Neural cell (in vitro differentiated cells): ENCODE measurements around the gene ACTR1B. TPM values are rescaled to one million over a fixed set of nuclear protein-coding genes. Genes with fewer than 3 reads are reported as not detected.

Experiments used
- H2AFZ ChIP-seq: fragments of 200-600, 300-800 bp; sonication (generic), shearing (Covaris generic); 2 replicates; pipeline ENCODE4 v1.6.0; 2014; ENCODE audit warnings: low read depth, mild to moderate bottlenecking, antibody characterized with exemption, low read length, moderate library complexity
- H3F3A ChIP-seq: fragments of 200-600 bp; shearing (Covaris generic); 2 replicates; pipeline ENCODE4 v1.6.1; 2016; ENCODE audit warnings: mild to moderate bottlenecking, moderate library complexity, mixed read lengths, antibody characterized with exemption, low read length; ENCODE audit not compliant: insufficient read depth, poor library complexity, severe bottlenecking
- H3K27ac ChIP-seq: fragments of 200-600, 300-800 bp; sonication (generic), shearing (Covaris generic); 2 replicates; pipeline ENCODE4 v1.5.1; 2014; ENCODE audit warnings: mild to moderate bottlenecking, low read length, moderate library complexity
- H3K27me3 ChIP-seq: fragments of 300-800, 200-600 bp; sonication (generic), shearing (Covaris generic); 2 replicates; pipeline ENCODE4 v1.6.0; 2014; ENCODE audit warnings: mild to moderate bottlenecking, low read depth, low read length, moderate library complexity; ENCODE audit not compliant: insufficient read depth
- H3K36me3 ChIP-seq: fragments of 300-800, 200-600 bp; sonication (generic), shearing (Covaris generic); 2 replicates; pipeline ENCODE4 v1.5.1; 2014; ENCODE audit warnings: mild to moderate bottlenecking, antibody characterized with exemption, low read length, moderate library complexity; ENCODE audit not compliant: insufficient read depth
- H3K4me2 ChIP-seq: fragments of 300-800, 200-600 bp; sonication (generic), shearing (Covaris generic); 2 replicates; pipeline ENCODE4 v1.6.0; 2014; ENCODE audit warnings: mild to moderate bottlenecking, low read length
- H3K4me3 ChIP-seq: fragments of 300-800, 200-600 bp; sonication (generic), shearing (Covaris generic); 2 replicates; pipeline ENCODE4 v1.5.1; 2014; ENCODE audit warnings: mild to moderate bottlenecking, low read length, moderate library complexity
- H3K79me2 ChIP-seq: fragments of 200-600 bp; shearing (Covaris generic); replicated peaks from 2 replicates; pipeline ENCODE4 v1.6.0; 2014; ENCODE audit warnings: mild to moderate bottlenecking, low read length, moderate library complexity; ENCODE audit not compliant: insufficient read depth
- H3K9ac ChIP-seq: fragments of 300-800, 200-600 bp; sonication (generic), shearing (Covaris generic); 2 replicates; pipeline ENCODE4 v1.6.1; 2016; ENCODE audit warnings: mild to moderate bottlenecking, low read length, mixed read lengths
- H3K9me2 ChIP-seq: fragments of 200-600 bp; shearing (Covaris generic); 2 replicates; pipeline ENCODE4 v1.6.1; 2016; ENCODE audit warnings: mild to moderate bottlenecking, low read length, mixed read lengths; ENCODE audit not compliant: insufficient read depth
- H3K9me3 ChIP-seq: fragments of 200-600, 300-800 bp; sonication (generic), shearing (Covaris generic); 2 replicates; pipeline ENCODE4 v1.6.1; 2016; ENCODE audit warnings: mild to moderate bottlenecking, mixed run types, low read length, moderate library complexity, mixed read lengths
- H4K20me1 ChIP-seq: fragments of 200-600 bp; shearing (Covaris generic); 2 replicates; pipeline ENCODE4 v1.6.1; 2016; ENCODE audit warnings: mild to moderate bottlenecking, mixed run types; ENCODE audit not compliant: insufficient read depth
- EP300 ChIP-seq: fragments of 450-650 bp; conservative IDR thresholded peaks from 2 replicates; pipeline ENCODE4 v1.6.1; 2014; ENCODE audit warnings: antibody characterized with exemption, mild to moderate bottlenecking, moderate library complexity; ENCODE audit not compliant: poor library complexity, severe bottlenecking
- EZH2 ChIP-seq: fragments of 200-600, 300-800 bp; shearing (Covaris generic), sonication (generic); IDR thresholded peaks from 2 replicates; pipeline ENCODE4 v1.6.1; 2014; ENCODE audit warnings: antibody characterized with exemption, low read length, borderline replicate concordance, mild to moderate bottlenecking; ENCODE audit not compliant: insufficient read depth, poor library complexity, severe bottlenecking
- MXI1 ChIP-seq: fragments of 450-650 bp; conservative IDR thresholded peaks from 2 replicates; pipeline ENCODE4 v1.6.1; 2014; ENCODE audit warnings: antibody characterized with exemption, mild to moderate bottlenecking; ENCODE audit not compliant: poor library complexity, severe bottlenecking
- POLR2AphosphoS5 ChIP-seq: IDR thresholded peaks from 2 replicates; pipeline ENCODE4 v1.6.1; 2012
- RAD21 ChIP-seq: fragments of 450-650 bp; conservative IDR thresholded peaks from 2 replicates; pipeline ENCODE4 v1.6.1; 2014; ENCODE audit warnings: antibody characterized with exemption, mild to moderate bottlenecking, moderate library complexity
- REST ChIP-seq: IDR thresholded peaks from 2 replicates; pipeline ENCODE4 v1.6.1; 2012; ENCODE audit warnings: borderline replicate concordance
- SMC3 ChIP-seq: fragments of 450-650 bp; conservative IDR thresholded peaks from 2 replicates; pipeline ENCODE4 v1.6.1; 2014; ENCODE audit warnings: antibody characterized with exemption, mild to moderate bottlenecking, moderate library complexity; ENCODE audit not compliant: poor library complexity
- TAF1 ChIP-seq: IDR thresholded peaks from 2 replicates; pipeline ENCODE4 v1.6.1; 2012; ENCODE audit warnings: low read depth
- polyA plus RNA-seq: library from polyadenylated mRNA; depleted of rRNA; stranded (reverse); fragments of >200 nt; gene quantifications from 2 replicates; pipeline ENCODE4 v1.2.3, GENCODE V29; 2014
- TF ChIP-seq, protein P1 (sequence below): fragments of 450-650 bp; IDR thresholded peaks from 2 replicates; pipeline ENCODE4 v1.5.1; 2014; ENCODE audit warnings: antibody characterized with exemption, mild to moderate bottlenecking, moderate library complexity; ENCODE audit not compliant: poor library complexity, severe bottlenecking

ACTR1B gene
- polyA plus RNA-seq, 1 donor from 2014 or later: 138 TPM

DNA sequence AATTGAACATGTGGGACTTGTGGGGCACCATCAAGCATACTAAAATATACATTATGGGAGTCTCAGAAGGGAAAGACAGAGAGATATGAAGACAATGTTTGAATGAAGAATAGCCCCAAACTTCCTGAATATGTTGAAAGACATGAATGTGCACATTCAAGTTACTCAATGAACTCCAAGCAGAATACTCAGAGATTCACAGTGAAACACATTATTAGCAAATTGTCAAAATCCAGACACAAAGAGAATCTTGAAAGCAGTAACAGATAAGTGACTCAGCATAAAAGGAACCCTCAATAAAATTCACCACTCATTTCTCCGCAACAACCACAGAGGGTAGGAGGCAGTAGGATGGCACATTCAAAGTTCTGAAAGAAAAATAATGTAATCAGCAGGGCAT is 14.5 kb upstream of the ACTR1B start:
- no peak for TF ChIP-seq SMC3
- TF ChIP-seq EP300: no peak
- no peak for TF ChIP-seq REST
- TF ChIP-seq RAD21: no peak
- no peak for TF ChIP-seq TAF1
- TF ChIP-seq MXI1: no peak
- TF ChIP-seq, protein P1, sequence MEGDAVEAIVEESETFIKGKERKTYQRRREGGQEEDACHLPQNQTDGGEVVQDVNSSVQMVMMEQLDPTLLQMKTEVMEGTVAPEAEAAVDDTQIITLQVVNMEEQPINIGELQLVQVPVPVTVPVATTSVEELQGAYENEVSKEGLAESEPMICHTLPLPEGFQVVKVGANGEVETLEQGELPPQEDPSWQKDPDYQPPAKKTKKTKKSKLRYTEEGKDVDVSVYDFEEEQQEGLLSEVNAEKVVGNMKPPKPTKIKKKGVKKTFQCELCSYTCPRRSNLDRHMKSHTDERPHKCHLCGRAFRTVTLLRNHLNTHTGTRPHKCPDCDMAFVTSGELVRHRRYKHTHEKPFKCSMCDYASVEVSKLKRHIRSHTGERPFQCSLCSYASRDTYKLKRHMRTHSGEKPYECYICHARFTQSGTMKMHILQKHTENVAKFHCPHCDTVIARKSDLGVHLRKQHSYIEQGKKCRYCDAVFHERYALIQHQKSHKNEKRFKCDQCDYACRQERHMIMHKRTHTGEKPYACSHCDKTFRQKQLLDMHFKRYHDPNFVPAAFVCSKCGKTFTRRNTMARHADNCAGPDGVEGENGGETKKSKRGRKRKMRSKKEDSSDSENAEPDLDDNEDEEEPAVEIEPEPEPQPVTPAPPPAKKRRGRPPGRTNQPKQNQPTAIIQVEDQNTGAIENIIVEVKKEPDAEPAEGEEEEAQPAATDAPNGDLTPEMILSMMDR: no peak
- TF ChIP-seq POLR2AphosphoS5: no peak
- no peak for TF ChIP-seq EZH2
- Histone ChIP-seq H3K9ac (no peak overlapping the region), H3K9me2 (no peaks in the 10 kb centered on the region)

GRCh38 chr2:97677480-97677879 is 13.6 kb upstream of the ACTR1B start:
- Histone ChIP-seq H3K36me3 (no peaks in the 10 kb centered on the region), H3K4me3 (no peak overlapping the region)

More for the DNA sequence above, 14.5 kb upstream of the ACTR1B start:
- Histone ChIP-seq H3K4me2 (no peak overlapping the region), H3K36me3 (no peaks in the 10 kb centered on the region), H3K79me2 (no peaks in the 10 kb centered on the region), H3K27me3 (no peaks in the 10 kb centered on the region), H3K27ac (no peak overlapping the region), H2AFZ (no peak overlapping the region), H3F3A (no peaks in the 10 kb centered on the region), H3K9me3 (no peaks in the 10 kb centered on the region), H3K4me3 (no peak overlapping the region), H4K20me1 (no peaks in the 10 kb centered on the region)

More at GRCh38 chr2:97677480-97677879, 13.6 kb upstream of the ACTR1B start:
- H3K79me2 ChIP-seq: no peaks in the 10 kb centered on the region
- H3K27me3 ChIP-seq: no peaks in the 10 kb centered on the region
- no peaks in the 10 kb centered on the region for H4K20me1 ChIP-seq
- H3K4me2 ChIP-seq: no peak overlapping the region
- H2AFZ ChIP-seq: no peak overlapping the region
- H3K27ac ChIP-seq: no peak overlapping the region
- H3K9ac ChIP-seq: no peak overlapping the region
- H3K9me2 ChIP-seq: no peaks in the 10 kb centered on the region
- no peaks in the 10 kb centered on the region for H3F3A ChIP-seq
- TF ChIP-seq TAF1 (no peak), POLR2AphosphoS5 (no peak), REST (no peak), EP300 (no peak), MXI1 (no peak), SMC3 (no peak), EZH2 (no peak), RAD21 (no peak)
- TF ChIP-seq, protein P1: no peak
- no peaks in the 10 kb centered on the region for H3K9me3 ChIP-seq
